Uterus (tissue), 2 donors: ENCODE results near the gene FICD.

Source experiments
- POLR2A ChIP-seq, 2 donors: fragments of 450-650 bp; IDR thresholded peaks; one replicate each; pipeline ENCODE4 v1.6.1; 2016; ENCODE audit warnings: antibody characterized with exemption in 2 of 2, mild to moderate bottlenecking in 1 of 2, moderate library complexity in 1 of 2
- TF ChIP-seq, protein P1 (sequence below), 4 experiments: fragments of 200-600 bp in 2 of 4; fragments of 450-650 bp in 2 of 4; sonication (generic) in 2 of 4; IDR thresholded peaks; one replicate each; pipeline ENCODE4 v1.5.1; 2016 to 2019; ENCODE audit warnings: antibody characterized with exemption in 4 of 4, mild to moderate bottlenecking in 2 of 4, moderate library complexity in 1 of 4

DNA sequence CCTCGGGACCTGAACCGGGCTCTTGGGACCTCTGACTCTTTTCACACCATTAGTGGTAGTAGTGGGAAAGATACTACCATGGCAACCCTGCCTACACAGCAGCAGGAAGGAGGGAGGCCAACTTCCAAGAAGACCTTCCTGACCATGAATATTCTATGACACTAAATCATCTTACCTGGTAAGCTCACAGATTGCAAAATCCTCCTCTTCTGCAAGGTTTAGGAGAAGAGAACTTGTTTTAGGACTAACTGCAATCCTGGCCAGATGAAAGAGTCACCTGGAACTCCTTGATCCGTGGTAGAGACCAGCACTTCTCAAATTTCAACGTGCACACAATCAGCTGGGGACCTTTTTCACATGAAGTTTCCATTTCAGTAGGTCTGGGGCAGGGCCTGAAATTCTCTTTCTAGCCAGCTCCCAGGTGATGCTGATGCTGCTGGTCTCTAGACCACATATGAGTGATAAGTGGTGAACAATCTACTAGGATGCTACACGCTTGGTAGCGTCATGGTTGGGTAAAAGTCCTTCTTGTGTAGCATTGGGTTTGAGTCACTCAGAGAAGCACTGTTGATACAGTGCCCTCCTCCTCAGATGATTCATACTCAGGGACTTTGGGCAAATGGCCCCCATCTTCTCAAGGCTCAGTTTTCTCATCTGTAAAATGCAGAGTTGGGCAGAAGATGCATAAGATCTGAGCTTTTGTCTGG, 35.6 kb upstream of the FICD start:
- TF ChIP-seq, protein P1, sequence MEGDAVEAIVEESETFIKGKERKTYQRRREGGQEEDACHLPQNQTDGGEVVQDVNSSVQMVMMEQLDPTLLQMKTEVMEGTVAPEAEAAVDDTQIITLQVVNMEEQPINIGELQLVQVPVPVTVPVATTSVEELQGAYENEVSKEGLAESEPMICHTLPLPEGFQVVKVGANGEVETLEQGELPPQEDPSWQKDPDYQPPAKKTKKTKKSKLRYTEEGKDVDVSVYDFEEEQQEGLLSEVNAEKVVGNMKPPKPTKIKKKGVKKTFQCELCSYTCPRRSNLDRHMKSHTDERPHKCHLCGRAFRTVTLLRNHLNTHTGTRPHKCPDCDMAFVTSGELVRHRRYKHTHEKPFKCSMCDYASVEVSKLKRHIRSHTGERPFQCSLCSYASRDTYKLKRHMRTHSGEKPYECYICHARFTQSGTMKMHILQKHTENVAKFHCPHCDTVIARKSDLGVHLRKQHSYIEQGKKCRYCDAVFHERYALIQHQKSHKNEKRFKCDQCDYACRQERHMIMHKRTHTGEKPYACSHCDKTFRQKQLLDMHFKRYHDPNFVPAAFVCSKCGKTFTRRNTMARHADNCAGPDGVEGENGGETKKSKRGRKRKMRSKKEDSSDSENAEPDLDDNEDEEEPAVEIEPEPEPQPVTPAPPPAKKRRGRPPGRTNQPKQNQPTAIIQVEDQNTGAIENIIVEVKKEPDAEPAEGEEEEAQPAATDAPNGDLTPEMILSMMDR (IDR thresholded peaks at IDR 0.05), result no peak
- no peak for TF ChIP-seq POLR2A (IDR thresholded peaks at IDR 0.05)
